AG09319 (cell line): Measurements from ENCODE around the gene TRPM7.

Source experiments
- DNase-seq: peaks from one replicate; pipeline ENCODE4 v3.0.0-alpha.2; 2010; ENCODE audit warnings: low read depth; ENCODE audit errors: extremely low read depth
- CTCF ChIP-seq: IDR thresholded peaks from 2 replicates; pipeline ENCODE4 v1.5.1; 2011; ENCODE audit warnings: low read depth, mild to moderate bottlenecking, inconsistent platforms, low read length, moderate library complexity

TRPM7 gene

DNA sequence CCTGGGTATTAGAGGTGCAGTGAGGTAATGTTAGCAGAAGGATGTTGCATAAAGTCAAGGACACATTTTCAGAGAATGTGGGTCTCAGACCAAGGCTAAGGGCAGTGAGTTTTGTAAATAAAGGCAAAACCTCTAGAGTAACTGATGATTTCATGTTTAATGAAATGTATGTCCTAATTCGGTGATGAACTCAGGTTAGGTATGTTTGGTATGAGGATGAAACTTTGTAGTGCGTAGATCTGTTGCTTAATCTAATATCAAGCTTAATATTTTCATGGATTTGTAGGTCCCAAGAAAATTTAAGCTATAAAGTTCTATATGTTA, 143.7 kb downstream of the TRPM7 start:
- no peak for DNase-seq
- TF ChIP-seq CTCF, result no peak

DNA sequence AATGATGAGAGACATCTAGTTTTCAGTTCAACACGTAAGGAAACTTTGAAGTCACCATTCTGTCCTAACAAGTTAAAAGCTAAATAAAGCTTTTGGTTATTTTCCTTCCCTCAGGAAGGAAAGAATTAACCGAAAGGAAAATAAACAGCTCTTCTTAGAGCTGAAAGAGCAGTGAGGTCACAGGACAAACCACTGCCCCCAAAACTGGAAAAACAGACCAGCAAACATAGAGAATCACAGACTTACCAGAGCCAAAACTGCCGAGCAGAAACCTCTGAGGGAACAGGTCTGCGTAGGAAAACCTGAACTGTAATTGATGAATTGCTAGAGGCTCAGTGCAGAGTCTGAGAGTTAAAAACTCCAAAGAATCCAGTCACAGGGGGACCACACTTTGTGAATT, 154.8 kb downstream of the TRPM7 start:
- TF ChIP-seq CTCF, result no peak

GRCh38 chr15:50531163-50531562, 155.4 kb downstream of the TRPM7 start:
- TF ChIP-seq CTCF, result no peak
- no peak for DNase-seq

More for the DNA sequence above, 154.8 kb downstream of the TRPM7 start:
- no peak for DNase-seq

DNA sequence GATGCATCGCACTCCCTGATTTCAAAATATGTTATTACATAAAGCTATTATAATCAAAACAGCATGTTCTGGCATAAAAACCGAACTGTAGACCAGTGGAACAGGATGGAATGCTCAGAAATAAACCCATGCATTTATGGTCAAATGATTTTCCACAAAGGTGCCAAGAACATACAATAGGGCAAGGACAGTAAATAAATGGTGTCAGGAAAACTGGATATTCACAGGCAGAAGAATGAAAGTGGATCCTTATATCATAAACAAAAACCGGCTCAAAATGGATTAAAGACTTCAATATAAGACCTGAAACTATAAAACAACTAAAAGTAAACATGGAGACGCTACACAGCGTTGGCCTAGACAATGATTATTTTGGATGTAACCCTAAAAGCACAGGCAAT, 162.7 kb downstream of the TRPM7 start:
- no peak for TF ChIP-seq CTCF
- DNase-seq, result peak; percentile 45

DNA sequence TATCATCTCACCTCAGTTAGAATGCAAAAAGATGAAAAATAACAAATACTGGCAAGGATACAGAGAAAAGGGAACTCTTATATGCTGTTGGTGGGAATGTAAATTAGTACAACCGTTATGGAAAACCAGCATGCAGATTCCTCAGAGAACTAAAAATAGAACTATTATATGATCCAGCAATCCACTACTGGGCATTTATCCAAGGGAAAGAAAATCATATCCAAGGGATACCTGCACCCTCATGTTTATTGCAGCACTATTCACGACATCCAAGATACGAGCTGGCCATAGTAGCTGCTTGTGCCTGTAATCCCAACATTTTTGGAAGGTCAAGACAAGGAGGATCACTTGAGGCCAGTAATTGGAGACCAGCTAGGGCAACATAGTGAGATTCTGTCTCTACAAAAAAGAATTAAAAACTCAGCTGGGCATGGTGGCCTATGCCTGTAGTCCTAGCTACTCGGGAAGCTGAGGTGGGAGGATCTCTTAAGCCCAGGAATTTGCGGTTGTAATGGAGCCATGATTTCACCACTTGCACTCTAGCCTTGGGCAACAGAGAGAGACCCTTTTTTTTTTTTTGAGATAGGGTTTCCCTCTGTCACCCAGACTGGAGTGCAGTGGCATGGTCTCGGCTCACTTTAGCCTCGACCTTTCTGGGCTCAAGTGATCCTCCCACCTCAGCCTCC, 166.7 kb downstream of the TRPM7 start:
- no peak for DNase-seq
- no peak for TF ChIP-seq CTCF

- no peak for TF ChIP-seq CTCF
- DNase-seq, result no peak
Observed at GRCh38 chr15:50513001-50513400, 173.6 kb downstream of the TRPM7 start.
